Germinal center (tissue), 1 donor: ENCODE measurements around the gene KRTAP12-1.

Experiments used
- DNase-seq: peaks from one replicate; pipeline ENCODE4 v3.0.0; 2012; ENCODE audit warnings: mixed read lengths, low spot score

KRTAP12-1 gene

GRCh38 chr21:44711327-44712202, 29.6 kb upstream of the KRTAP12-1 start, which contains the start of gene TSPEAR:
TSPEAR (minus strand) TSS chr21:44711572; CDS start chr21:44711514, 58 bp downstream.
- no peak for DNase-seq

DNA sequence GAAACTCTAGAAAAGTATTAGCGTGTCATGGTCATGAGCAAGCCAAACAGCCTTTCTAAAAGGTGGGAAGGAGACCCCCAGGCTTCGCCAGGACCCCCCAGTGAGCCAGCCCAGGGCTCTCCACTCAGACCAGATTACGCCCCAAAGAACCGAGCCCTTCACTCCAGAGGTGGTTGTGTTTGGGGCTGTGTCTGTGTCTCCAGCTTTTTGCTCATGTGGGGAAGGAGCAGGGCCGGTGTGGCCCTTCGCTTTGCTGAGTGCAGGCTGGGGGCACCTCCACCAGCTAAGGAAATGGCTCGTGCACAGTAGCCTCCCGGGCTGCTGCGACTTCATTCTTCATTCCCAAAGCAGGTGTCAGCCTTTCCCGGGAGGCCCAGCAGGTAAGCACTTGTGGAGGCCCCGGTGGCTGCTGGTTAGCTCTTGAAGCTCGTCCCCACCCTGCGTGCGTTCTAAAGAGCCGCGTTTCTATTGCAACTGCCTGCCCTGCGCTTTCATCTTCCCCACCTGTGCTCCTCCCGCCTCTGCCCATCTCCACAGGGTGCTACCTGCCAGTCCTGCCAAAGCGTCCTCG, 28.9 kb upstream of the KRTAP12-1 start:
- no peak for DNase-seq

DNA sequence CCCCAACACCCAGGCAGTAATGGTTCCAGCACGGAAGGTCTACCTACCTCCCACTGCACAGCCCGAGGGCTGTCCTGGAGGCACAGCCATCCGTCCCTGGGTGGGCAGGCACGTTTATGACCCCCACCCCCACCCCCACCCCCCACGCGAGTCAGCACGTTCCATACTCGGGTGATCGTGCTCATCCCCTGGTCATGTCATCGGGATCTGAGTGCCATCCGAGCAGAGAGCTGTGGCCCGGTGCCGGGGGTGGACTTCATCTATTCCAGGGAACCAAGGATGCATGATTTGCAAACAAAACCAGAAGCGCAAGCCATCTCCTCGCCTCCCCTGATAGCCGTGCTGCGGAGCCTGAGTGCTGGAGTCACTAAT, 28.3 kb upstream of the KRTAP12-1 start:
- no peak for DNase-seq

- no peak for DNase-seq
Observed at GRCh38 chr21:44709426-44710293, 27.7 kb upstream of the KRTAP12-1 start.

DNA sequence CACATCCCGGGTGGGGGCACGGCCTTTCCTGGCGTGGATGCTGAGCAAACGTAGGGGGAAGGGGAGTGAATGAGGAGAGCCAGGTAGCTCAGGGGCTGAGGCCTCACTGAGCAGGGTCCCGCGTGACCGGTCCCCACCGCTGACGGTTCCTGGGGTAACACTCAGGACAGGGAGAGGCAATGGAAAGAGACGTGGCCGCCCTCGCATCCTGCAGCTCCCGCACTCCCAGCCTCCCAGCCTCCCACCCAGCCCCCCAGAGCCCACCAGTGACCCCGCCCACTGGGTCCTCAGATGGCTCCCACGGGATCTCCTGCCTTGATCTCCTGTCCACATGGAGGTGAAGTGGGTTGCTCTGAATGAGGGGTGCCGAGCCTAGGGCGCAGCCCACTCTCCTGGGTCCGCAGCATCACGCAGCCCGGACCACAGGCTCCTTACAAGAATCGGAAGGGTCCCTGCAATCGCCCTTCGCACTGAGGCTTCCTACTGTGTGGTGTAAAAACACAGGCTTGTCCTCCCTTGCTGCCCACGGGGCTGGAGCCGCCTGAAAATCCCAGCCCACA, 27.0 kb upstream of the KRTAP12-1 start:
- no peak for DNase-seq

DNA sequence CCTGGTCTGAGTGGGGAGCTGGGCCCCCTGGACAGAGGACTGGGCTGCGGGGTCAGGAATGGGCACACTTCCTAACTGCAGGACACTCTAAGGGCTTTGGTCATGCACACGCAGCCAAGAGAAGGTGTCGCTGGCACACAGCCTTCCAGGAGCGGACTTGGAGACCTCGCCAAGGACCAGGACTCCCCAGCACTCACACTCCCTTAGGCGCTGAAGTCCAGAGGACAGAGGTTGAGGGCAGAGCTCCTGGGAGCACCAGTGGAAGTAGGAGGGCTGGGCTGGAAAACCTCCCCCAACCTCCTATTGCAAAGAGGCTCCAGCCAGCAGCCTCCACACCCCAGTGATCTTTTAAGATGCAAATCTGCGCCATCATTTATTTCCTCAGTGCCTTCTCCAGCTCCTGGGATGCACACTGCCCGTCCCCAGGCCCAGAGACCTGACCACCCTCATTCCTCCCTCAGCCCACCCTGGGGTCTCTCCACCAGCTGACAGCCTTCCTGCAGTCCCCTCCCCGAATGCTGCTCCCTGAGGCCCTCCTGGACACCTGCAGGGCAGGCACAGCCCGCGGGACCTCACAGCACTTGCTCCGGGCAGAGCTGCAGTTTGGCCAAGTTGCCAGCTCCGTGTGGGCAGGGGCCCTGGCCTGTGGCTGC, 26.4 kb upstream of the KRTAP12-1 start:
- no peak for DNase-seq

DNA sequence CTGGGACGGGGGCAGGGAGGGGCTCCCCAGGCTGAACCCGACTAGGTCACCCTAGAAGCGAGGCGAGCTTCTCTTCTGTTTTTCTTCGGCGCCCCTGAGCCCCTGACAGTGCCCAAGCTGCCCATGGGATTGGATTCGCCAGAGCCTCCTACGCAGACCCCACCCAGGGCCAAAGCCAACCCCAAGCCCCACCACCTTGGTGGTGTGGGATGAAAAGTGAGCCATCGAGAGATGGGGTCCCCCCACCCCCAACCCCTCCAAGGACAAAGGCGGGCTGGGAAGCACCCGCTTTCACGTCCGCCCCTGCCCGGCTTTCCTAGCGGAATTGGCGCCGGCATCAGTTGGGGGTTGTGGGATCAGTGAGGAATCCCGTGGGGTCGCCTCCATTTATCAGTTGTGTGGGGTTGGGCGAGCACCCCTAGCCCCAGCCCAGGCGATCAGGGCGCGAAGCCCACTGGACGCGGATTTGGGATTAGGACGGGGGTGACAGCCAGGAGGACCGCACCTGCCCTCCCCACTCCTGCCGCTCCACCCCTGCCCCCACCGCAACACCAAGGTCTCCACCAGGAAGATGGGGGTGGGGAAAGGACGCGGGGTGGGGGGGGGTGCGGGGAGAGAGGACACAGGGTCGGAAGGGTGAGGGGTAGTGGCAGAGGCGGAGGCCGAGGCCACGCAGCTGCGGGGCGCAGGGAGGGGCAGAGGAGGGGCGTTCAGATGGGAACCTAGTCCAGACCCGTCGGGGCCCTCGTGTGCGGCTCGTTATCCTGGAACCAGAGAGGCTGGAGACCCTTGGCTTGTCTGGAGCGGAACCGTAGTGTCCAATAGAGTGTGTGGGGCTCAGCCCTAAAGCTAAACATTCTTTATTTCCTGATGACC, 25.0 kb upstream of the KRTAP12-1 start:
- no peak for DNase-seq

DNA sequence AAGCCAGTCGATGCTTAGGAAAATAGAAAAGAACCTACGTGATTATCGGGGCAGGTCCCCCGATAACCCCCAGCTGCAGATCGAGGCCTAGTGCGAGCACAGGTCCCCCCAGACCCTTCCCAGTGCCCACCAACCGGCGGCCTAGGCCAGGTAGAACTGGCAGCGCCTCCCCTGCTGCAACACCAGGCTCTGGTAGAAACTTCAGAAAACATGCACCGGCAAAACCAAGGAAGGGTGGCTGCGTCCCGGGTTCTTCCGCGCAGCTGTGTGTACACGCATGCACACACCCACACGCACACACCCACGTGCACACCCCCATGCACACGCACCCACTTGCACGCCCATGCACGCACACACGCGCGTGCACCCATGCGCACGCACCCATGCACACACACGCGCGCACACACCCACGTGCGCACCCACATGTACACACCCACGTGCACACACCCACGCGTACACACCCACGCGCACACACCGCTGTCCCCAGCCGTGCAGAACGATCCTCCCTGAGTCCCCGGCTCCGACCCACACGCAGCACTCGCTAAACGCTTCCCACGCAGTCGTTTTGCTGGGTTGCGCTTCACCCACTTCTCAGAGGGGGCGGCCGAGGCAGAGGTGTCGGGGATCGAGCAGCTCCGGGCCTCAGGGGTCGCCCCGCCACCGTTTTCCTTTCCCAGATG, 24.2 kb upstream of the KRTAP12-1 start:
- DNase-seq: no peak

DNA sequence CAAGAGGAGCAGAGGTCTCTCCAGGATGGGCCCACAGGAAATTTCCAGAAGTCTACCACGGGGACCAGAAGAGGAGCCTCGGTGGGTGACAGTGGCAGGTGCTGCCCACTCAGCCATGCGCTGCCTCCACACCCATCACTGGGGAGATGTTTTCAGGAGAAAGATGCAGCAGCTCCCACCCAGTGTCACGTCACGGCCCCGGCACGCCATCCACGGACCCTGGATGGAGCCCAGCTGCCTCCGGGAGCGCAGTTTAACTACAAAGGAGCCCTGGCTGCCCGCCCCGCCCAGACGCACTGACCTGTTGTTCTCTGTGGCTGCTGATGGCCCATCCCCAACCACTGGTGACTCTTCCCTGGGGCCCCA, 22.7 kb upstream of the KRTAP12-1 start:
- DNase-seq: no peak

DNA sequence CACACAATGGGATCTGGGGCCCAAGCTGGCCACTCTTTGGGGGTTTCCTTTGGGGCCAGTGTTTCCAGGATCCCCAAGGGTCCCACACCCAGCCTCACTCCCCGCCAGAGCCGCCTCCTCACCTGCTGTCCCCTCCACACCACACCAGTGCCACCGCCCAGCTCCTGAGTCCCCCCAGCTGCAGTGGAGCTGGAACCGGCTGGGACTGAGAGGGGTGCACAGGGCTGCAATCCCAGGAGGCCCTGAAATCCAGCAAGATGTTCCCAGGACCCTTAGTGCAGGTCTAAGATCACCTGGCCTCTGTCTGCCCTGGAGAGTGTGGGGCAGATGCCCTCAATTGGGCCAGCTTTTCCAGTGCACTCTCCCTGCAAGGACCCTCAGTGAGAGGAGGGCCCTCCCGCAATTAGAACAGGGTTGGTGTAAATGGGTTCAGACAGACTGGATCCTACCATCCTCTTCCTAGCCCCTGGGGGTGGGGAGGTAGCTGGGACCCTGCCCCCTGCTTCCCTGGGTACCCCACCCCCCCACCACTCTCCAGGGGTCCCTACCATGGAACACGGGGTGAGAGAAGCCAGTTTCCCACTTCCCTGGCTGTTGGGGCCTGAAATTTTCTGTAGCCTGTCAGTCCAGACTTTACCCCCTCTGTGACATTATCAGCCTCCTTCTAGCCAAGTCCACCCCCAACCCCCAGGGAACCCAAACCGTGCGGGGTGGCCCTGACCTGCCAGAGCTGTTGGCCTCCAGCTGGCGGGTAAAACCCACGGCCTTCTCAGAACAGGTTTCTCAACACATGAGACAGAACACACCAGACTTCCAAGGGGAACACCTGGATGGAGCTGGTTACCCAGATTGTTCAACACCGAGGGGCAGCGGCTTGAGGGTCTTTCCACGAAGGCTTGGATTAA, 22.0 kb upstream of the KRTAP12-1 start:
- no peak for DNase-seq

DNA sequence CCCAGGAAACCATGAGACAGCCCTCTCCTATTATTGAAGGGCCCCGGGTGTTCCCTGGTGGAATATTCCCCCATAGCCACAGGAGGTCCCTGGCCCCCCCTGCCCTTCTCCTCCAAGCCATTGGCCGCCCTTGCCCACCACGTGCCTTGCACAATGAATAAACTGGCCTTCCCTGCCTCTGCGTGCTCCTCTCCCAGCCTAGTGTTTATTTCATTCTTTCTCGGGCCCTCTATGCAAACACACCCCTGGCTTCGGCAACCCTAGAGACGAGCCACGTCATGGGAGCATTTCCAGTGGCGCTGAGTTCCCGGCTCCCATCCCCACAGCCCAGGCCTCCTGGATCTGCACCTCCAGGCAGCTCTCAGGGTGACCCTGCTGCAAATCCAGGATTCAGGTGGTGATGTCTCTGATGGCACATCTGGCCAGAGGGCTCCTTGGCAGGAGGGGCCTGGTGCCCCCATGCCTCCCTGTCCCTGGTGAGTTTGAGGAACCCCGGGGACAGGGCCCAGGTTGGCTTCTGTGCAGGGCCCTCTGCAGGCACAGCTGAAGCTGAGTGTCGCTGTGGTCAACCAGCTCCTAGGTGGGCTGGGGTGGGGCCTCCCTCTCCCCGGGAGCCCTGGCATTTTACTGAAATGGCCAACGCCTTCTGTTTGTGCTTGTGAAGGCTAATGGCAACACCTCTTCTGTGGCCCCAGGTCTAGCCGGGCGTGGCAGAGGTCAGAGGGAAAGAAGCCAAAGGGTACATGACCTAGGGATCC, 21.2 kb upstream of the KRTAP12-1 start:
- DNase-seq: no peak

- DNase-seq: no peak
Observed at GRCh38 chr21:44702111-44702972, 20.4 kb upstream of the KRTAP12-1 start.

GRCh38 chr21:44701541-44701940, 19.6 kb upstream of the KRTAP12-1 start:
- DNase-seq: no peak

- DNase-seq: no peak
Observed at GRCh38 chr21:44701023-44701400, 19.0 kb upstream of the KRTAP12-1 start.

DNA sequence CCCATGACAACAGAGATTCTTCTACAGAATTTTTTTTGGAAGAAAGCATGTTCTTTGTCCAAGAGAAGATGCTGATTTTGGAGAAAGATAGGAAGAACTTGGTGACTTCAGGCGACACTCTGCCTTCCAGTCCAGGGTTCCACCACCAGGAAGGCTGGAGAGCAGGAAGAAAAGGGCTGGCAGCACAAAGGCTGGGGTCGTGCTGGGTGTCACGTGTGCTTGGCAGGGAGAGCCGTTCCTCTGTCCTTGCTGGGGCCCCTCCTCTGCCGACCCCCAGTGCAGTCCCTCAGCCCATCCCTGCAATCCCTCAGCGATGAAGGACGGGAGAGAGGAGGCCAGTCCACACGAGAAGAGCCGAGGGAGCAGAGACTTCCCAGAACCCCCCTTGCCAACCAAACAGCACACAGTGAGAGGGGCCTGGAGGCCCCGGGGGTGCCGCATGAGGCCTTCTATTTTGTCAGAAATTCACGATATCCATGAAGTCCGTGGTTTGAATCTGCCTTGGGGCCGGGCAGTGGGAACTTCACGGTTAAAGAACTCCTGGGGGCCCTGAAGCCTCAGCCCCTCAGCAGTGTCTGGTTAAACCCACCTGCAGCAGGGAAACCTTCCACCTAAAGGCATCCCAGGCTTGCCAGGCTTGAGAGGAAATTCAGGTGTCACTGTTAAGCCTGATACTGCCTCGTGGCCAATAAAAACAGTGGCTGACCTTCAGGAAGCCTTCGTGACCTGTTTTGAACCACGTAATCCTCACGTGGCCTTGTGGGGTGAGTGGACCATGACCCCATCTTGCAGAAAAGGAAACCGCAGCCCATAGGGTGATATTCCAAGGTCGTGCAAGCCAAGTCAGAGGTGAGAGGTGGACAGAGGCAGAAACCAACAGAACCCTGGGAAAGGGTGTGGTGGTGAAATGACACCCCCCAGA, 18.4 kb upstream of the KRTAP12-1 start:
- DNase-seq: no peak

DNA sequence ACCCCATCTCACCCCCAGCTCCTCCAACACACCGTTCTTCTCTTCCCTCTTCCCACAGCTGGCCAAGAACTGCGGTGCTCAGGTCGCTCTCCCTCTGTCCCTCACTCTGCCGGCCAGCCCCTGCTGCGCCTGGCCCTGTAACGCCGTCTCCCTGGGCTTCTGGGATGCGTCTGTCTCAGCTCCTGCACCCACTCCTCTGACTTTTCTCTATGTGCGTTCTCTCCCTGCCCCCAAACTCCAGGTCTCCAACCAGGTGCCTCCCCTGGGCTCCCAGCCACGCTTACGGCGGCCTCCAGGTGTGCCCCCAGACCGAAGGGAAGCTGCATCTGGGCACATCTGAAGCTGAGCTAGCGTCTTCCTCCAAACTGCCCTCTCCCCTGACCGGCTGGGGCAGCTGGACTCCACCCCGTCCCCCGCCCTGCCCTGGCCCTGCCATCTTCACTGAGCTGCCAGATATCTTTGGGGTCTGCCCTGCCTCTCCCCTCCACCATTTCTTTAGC, 17.6 kb upstream of the KRTAP12-1 start:
- no peak for DNase-seq
